NB4 (cell line): ENCODE data around the gene SPAG5.

Experiments used
- DNase-seq: peaks from one replicate; pipeline ENCODE4 v3.0.0; 2010; ENCODE audit warnings: low read depth
- H3K4me3 ChIP-seq: one replicate; pipeline ENCODE4 v1.5.1; 2011; ENCODE audit warnings: mild to moderate bottlenecking, low read depth, low read length, moderate library complexity
- CTCF ChIP-seq: IDR thresholded peaks from one replicate; pipeline ENCODE4 v1.5.1; 2012; ENCODE audit warnings: low read depth, low read length
- MYC ChIP-seq: IDR thresholded peaks from 2 replicates; pipeline ENCODE4 v1.6.1; 2011; ENCODE audit warnings: low read depth, low read length
- POLR2A ChIP-seq: IDR thresholded peaks from 2 replicates; pipeline ENCODE4 v1.6.1; 2011; ENCODE audit warnings: mild to moderate bottlenecking; ENCODE audit not compliant: insufficient read length; ENCODE audit errors: extremely low read depth
- TF ChIP-seq, protein P1 (sequence below): IDR thresholded peaks from 2 replicates; pipeline ENCODE4 v1.6.1; 2011; ENCODE audit warnings: low read depth, low read length

Gene SPAG5

DNA sequence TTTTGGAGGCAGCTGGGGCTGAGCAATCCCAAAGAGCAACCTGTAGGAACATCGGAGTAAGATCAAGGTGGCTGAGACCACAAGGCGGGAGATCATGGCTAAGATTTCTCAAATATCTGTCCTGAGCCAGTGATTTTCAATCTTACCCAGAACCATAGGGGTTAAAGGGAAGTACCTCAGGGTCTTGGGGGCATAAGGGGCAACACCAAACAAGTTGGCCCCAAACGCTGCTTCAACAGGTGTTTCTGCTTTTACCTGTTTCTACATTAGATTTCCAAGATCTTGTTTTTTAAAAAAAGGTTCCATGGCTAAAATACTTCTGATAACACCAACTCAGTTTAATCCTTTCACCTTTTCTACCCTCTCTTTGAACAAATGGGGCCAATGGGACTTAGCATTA lies 43.8 kb downstream of the SPAG5 start:
- no peak overlapping the region for H3K4me3 ChIP-seq
- no peak for DNase-seq
- TF ChIP-seq, protein P1, sequence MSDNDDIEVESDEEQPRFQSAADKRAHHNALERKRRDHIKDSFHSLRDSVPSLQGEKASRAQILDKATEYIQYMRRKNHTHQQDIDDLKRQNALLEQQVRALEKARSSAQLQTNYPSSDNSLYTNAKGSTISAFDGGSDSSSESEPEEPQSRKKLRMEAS, result no peak
- TF ChIP-seq MYC, result no peak
- TF ChIP-seq POLR2A, result no peak
- TF ChIP-seq CTCF, result no peak

DNA sequence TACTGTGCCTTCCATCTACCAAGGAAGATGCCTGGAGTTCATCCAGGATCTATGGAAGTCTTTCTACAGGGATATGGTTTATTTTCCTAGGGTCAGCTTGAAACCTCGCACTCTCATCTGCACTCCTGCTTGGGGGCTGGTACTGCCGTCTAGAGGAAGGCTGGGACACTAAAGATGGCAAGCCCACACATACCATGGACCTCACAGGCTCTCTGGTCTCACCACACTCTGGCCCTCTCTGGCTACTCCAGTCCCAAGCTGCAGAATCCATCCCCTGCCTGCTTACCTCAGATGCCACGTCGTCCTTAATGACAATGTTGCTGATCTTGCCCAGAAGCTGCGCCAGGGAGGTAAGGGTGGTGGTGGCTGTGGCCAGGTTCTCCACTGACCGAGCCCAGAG lies 44.3 kb downstream of the SPAG5 start:
- no peak overlapping the region for H3K4me3 ChIP-seq
- DNase-seq, result peak; percentile 52

GRCh38 chr17:28553000-28553505 lies 45.8 kb downstream of the SPAG5 start:
- no peak overlapping the region for H3K4me3 ChIP-seq
- TF ChIP-seq MYC (no peak), POLR2A (no peak), CTCF (no peak)
- TF ChIP-seq, protein P1, result no peak
- DNase-seq, result no peak

More for the DNA sequence above, 44.3 kb downstream of the SPAG5 start:
- peak; percentile 65 for TF ChIP-seq CTCF
- no peak for TF ChIP-seq POLR2A
- TF ChIP-seq MYC, result no peak
- TF ChIP-seq, protein P1, result no peak

DNA sequence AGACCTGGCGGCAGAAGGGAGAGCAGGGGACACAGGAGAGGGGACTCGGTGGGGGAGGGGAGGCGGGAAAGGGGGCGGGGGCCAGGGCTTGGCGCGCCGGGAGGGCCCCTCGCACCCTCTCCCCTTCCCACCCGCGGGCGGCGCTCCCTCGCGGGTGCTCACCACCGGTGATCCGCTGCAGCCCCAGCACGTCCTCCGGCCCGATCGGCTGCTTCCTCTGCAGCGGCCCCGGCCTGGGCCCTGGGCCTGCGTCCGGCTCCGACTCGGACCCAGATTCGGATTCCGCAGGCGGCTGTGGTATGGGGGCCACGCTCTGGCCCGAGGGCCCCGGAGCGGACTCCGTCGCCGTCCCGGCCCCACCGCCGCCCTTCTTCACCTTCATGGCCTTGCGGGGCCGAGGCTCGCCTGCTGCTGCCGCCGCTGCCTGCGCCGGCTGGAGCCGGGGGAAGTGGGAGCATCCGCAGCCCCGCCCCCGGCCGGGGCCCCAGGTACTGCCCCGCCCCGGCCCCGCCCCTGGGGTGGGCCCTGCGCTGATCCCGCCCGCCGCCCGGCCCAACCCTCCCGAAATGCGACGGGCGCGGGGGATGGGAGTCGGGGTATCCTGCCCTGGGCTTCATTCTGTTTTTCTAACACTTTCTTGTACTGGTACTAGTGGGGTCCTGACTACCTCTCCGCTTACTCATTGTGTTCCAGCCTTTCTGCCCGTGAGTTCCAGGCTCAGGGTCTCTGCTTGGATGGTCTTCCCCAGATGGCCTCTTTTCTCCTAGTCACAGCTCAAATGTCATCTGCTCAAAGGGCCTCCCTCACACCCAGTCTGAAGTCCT lies 46.4 kb downstream of the SPAG5 start, which contains the start of gene UNC119:
UNC119 (minus strand) TSS at position 449 of the 824 bp plus-strand sequence; CDS start at position 382, 67 bp downstream.
- H3K4me3 ChIP-seq, result peak within 1 kb of the TSS; percentile 44
- peak; percentile 70 for TF ChIP-seq POLR2A
- no peak for TF ChIP-seq CTCF
- TF ChIP-seq, protein P1, result 0 out of 2 replicates have a peak, but pooled peaks have one; percentile 15
- DNase-seq, result peak; percentile 84

GRCh38 chr17:28551421-28552175 lies 47.2 kb downstream of the SPAG5 start:
- H3K4me3 ChIP-seq, result peak overlapping the region; percentile 34
- DNase-seq, result no peak
- TF ChIP-seq, protein P1, result no peak
- TF ChIP-seq POLR2A, result no peak
- no peak for TF ChIP-seq MYC
- no peak for TF ChIP-seq CTCF
